GM12801 (cell line): ENCODE measurements around the gene AKAP6.

Experiments
- CTCF ChIP-seq: IDR thresholded peaks from one replicate; pipeline ENCODE4 v1.5.1; 2011; ENCODE audit warnings: control low read depth; ENCODE audit not compliant: insufficient read length; ENCODE audit errors: extremely low read depth

Gene AKAP6

GRCh38 chr14:32847867-32848266 is 518.8 kb downstream of the AKAP6 start:
- no peak for TF ChIP-seq CTCF

DNA sequence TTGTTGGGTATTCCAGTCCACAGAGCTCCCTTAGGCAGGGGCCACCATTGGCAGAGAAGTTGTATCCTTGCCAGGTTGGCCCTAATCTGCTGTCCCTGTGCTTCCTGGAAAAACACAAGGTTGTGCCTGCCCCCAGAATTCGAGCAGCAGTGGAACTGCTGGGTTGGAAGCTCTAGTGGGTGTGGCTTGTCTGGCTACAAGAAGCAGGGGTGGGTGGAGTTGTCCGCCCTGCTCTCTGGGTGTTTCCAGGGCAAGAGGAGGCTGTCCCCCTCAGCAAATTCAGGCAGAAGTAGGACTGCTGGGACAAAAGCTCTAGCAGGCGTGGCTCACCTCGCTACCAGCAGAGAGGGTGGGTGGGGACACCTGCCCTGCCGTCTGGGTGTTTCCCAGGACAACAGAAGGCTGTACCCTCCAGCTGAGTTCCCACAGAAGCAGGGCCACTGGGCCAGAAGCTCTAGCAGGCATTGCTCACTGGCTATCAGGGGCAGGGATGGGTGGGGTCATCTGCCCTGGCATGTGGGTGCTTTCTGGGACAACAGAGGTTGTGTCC is 536.8 kb downstream of the AKAP6 start:
- no peak for TF ChIP-seq CTCF

DNA sequence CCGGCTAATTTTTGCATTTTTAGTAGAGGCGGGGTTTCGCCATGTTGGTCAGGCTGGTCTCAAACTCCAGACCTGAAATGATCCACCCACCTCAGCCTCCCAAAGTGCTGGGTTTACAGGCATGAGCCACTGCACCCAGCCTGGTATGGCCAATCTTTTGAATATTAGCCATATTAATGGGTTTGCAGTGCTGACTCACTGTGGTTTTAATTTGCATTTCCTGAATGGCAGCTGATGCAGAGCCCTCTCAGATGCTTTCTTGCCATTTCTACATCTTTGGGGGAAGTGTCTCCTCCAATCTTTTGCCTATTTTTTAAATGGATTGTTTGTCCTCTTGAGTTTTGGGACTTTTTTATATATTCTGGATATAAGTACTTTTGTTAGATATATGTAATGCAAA is 554.1 kb downstream of the AKAP6 start:
- no peak for TF ChIP-seq CTCF
